22Rv1 (cell line): Measurements from ENCODE around the gene DAAM1.

Source experiments
- ZFX ChIP-seq: fragments of 450-650 bp; IDR thresholded peaks from 2 replicates; pipeline ENCODE4 v1.6.1; 2017; ENCODE audit warnings: antibody characterized with exemption, borderline replicate concordance
- TF ChIP-seq, protein P1 (sequence below): fragments of 450-650 bp; IDR thresholded peaks from 2 replicates; pipeline ENCODE4 v1.5.1; 2017; ENCODE audit warnings: mild to moderate bottlenecking

- TF ChIP-seq, protein P1, sequence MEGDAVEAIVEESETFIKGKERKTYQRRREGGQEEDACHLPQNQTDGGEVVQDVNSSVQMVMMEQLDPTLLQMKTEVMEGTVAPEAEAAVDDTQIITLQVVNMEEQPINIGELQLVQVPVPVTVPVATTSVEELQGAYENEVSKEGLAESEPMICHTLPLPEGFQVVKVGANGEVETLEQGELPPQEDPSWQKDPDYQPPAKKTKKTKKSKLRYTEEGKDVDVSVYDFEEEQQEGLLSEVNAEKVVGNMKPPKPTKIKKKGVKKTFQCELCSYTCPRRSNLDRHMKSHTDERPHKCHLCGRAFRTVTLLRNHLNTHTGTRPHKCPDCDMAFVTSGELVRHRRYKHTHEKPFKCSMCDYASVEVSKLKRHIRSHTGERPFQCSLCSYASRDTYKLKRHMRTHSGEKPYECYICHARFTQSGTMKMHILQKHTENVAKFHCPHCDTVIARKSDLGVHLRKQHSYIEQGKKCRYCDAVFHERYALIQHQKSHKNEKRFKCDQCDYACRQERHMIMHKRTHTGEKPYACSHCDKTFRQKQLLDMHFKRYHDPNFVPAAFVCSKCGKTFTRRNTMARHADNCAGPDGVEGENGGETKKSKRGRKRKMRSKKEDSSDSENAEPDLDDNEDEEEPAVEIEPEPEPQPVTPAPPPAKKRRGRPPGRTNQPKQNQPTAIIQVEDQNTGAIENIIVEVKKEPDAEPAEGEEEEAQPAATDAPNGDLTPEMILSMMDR = no peak
- TF ChIP-seq ZFX = no peak
Measured at GRCh38 chr14:59347915-59348314, 159.4 kb downstream of the DAAM1 start.
